Esophagus (tissue), 2 donors: ENCODE data around the gene CCDC197. TPM values are rescaled to one million over a fixed set of nuclear protein-coding genes. Genes with fewer than 3 reads are reported as not detected.

Experiments
- H3K27ac ChIP-seq, 2 donors: one replicate each; pipeline ENCODE4 v1.5.1; 2013; ENCODE audit warnings: low read depth in 2 of 2, mild to moderate bottlenecking in 2 of 2, inconsistent platforms in 1 of 2, low read length in 1 of 2, moderate library complexity in 1 of 2
- H3K27me3 ChIP-seq, 2 donors: one replicate each; pipeline ENCODE4 v1.6.1; 2013; ENCODE audit warnings: low read length in 2 of 2, control low read depth in 1 of 2, mild to moderate bottlenecking in 1 of 2; ENCODE audit not compliant: insufficient read depth in 2 of 2, control insufficient read depth in 1 of 2
- H3K36me3 ChIP-seq, 2 donors: one replicate each; pipeline ENCODE4 v1.6.1; 2013; ENCODE audit warnings: low read length in 1 of 2; ENCODE audit not compliant: control insufficient read depth in 2 of 2, insufficient read depth in 2 of 2
- H3K4me1 ChIP-seq, 2 donors: one replicate each; pipeline ENCODE4 v1.6.1; 2013; ENCODE audit warnings: low read length in 1 of 2; ENCODE audit not compliant: control insufficient read depth in 2 of 2, insufficient read depth in 2 of 2
- H3K4me3 ChIP-seq, 2 donors: one replicate each; pipeline ENCODE4 v1.5.1; 2013; ENCODE audit warnings: low read length in 2 of 2, mild to moderate bottlenecking in 2 of 2, low read depth in 1 of 2, moderate library complexity in 1 of 2
- H3K9me3 ChIP-seq, 2 donors: one replicate each; pipeline ENCODE4 v1.6.1; 2013; ENCODE audit warnings: mild to moderate bottlenecking in 2 of 2, low read depth in 1 of 2, low read length in 1 of 2, moderate library complexity in 1 of 2; ENCODE audit not compliant: control insufficient read depth in 2 of 2, insufficient read depth in 1 of 2
- WGBS, 2 donors: extraction: QIAGEN DNeasy Blood & Tissue Kit; methylation state at CpG; one replicate each; pipeline ENCODE4 v1.1.7; 2013; 5-methylcytosine and 5-hydroxymethylcytosine counted together
- polyA plus RNA-seq, 2 donors: library from polyadenylated mRNA; stranded (reverse); fragments of 200-250 nt; gene quantifications; one replicate each; pipeline ENCODE4 v1.2.3, GENCODE V29; 2013
- donor health status: healthy with polysubstance abuse.
- donor health status: Bipolar disorder and iron deficiency.

Gene CCDC197
- polyA plus RNA-seq, 2 donors = not detected

DNA sequence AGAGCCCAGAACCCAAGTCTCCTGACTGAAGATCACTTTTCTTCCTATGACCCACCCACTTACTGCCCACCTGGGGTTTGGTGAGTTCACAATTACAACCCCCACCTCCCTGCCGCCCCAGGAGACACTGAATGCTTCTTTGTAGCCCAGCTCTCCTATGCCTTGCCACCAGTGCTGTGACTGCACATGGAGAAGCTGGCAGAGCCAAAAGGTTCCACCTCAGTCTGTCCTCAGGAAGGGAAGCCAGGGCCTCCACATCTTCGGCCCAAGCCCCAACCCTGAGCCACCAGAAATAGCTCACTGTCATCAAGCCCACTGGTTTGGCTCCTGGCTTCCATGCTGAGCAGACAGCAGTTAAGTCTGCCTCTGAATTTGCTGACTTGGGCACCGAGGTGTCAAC lies 54.7 kb downstream of the CCDC197 start:
- no peaks in the 10 kb centered on the region for H3K9me3 ChIP-seq
- no peaks in the 10 kb centered on the region for H3K4me1 ChIP-seq
- H3K27me3 ChIP-seq = no peaks in the 10 kb centered on the region
- no peak overlapping the region for H3K27ac ChIP-seq
- H3K4me3 ChIP-seq = no peak overlapping the region
- 81 to 83% methylated on average over 3 of the region's 3 CpGs for WGBS, 2 donors
- H3K36me3 ChIP-seq = peaks cover 41 to 56% of the 10 kb centered on the region in 2 donors

DNA sequence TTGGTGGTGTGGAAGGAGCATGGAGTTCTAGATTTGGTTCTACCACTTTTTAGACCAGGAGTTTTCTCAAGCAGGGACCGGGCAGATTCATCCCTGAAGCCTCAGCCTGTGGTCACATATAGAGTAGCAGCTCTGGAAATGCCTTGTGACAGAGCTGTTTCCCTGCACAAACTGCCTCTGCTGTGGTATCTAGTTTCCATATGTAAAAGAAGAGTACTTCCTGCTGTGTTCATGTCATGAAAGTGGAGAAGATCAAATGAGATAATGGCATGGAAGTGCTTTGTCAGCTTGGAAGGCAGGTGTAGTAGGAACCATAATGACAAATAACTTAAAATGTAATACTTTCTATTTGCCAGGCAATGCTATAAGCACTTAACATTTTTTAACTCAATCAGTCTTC lies 55.1 kb downstream of the CCDC197 start:
- Histone ChIP-seq H3K9me3 (no peaks in the 10 kb centered on the region), H3K36me3 (peaks cover 37 to 53% of the 10 kb centered on the region in 2 donors), H3K27ac (no peak overlapping the region), H3K4me1 (no peaks in the 10 kb centered on the region), H3K27me3 (no peaks in the 10 kb centered on the region), H3K4me3 (no peak overlapping the region)
- WGBS, 2 donors = 86 to 97% methylated on average over 1 of the region's 1 CpG

DNA sequence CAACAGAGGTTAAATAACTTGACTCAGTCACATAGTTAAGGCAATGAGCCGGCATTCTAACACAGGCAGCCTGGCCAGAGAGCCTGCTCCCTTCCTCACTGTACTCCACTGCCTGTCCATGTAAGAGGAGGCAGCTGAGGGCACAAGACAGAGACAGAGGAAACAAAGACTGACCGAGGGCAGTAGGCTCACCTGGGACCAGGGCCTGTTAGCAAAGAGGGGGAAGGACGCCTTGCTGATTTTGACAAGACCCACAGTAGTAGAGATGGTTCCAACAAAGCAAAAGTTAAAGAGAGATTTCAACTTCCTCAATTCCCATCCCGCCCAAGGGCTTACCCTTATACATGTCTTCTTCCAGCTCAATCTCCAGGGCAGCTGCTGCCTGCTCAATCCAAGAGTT lies 55.6 kb downstream of the CCDC197 start:
- Histone ChIP-seq H3K4me1 (no peaks in the 10 kb centered on the region), H3K27me3 (no peaks in the 10 kb centered on the region), H3K36me3 (peaks cover 36 to 50% of the 10 kb centered on the region in 2 donors), H3K9me3 (no peaks in the 10 kb centered on the region), H3K4me3 (no peak overlapping the region), H3K27ac (no peak overlapping the region)
- WGBS, 2 donors = 91 to 93% methylated on average over 4 of the region's 4 CpGs

DNA sequence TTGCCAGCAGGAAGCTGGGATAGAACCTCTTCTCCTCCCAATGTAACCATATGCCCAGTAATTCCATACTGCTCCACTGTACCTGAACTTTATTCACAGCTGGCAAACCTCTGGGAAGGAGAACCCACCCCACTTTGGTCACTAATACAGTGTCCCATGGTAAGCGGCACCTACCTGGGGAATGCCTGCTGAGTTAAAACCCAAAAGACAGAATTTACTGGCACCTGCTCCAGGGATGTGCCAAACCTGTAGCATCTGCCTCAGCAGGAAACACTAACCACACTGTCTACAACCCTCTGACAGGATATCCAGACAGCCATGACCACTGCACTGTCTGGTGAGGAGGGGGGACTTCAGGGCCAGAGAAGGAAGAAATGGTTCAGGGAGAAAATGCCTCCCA lies 57.3 kb downstream of the CCDC197 start:
- WGBS, 2 donors = 93 to 97% methylated on average over 1 of the region's 1 CpG
- Histone ChIP-seq H3K4me3 (no peak overlapping the region), H3K27me3 (no peaks in the 10 kb centered on the region), H3K4me1 (no peaks in the 10 kb centered on the region), H3K9me3 (no peaks in the 10 kb centered on the region), H3K27ac (no peak overlapping the region), H3K36me3 (peaks cover 32 to 42% of the 10 kb centered on the region in 2 donors)

DNA sequence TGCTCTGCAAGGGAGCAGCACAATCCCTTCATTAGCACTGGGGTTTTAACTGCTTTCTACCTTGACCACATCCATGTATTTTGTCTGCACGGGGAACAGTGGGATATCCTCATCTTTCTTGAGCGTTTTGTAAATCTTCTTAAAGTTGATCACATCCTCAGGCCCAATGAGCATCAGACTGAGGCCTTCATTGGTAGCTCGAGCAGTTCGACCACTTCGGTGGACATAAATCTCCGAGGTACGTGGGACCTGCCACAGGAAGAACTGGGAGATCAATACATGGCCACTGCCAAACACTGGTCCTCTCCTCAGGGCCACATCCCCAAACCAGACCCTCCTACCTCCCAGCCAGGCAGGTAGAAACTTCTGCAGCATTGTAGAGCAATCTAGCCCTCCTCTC lies 57.8 kb downstream of the CCDC197 start:
- Histone ChIP-seq H3K36me3 (peaks cover 35 to 41% of the 10 kb centered on the region in 2 donors), H3K4me3 (no peak overlapping the region), H3K9me3 (no peaks in the 10 kb centered on the region), H3K27me3 (no peaks in the 10 kb centered on the region), H3K4me1 (no peaks in the 10 kb centered on the region), H3K27ac (no peak overlapping the region)
- WGBS, 2 donors = 92 to 95% methylated on average over 7 of the region's 7 CpGs

DNA sequence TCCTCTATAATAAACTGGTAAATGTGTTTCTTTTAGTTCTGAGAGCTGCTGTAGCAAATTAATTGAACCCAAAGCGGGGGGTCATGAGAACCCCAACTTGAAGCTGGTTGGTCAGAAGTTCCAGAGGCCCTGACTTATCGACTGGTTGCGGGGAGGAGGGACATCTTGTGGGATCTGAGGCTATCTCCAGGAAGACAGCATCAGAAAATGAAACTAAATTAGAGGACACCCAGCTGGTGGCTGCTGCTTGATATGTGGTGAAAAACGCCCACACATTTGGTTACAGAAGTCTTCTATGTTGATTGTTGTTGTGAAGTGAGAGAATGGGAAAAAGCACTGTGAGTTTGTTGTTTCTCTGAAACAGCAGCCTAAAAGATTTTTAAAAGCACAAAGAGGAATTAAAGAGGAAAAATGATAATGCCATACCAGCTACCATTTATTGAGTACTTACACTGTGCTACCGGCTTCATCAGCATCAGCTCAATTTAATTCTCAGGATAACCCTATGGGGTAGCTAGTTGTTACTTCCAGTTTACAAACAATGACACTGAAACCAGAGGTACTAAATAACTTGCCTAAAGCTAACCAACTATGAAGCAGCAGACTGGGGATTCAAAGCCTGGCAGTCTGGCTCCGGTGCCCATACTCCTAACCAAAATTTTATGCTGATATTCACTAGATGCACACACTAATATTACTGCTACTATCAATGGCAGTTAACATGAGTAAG lies 59.6 kb downstream of the CCDC197 start:
- Histone ChIP-seq H3K4me3 (no peak overlapping the region), H3K27me3 (no peaks in the 10 kb centered on the region), H3K27ac (no peak overlapping the region), H3K9me3 (no peaks in the 10 kb centered on the region), H3K36me3 (peaks cover 40 to 41% of the 10 kb centered on the region in 2 donors), H3K4me1 (no peaks in the 10 kb centered on the region)
- 79% methylated on average over 6 of the region's 6 CpGs for WGBS, 2 donors

DNA sequence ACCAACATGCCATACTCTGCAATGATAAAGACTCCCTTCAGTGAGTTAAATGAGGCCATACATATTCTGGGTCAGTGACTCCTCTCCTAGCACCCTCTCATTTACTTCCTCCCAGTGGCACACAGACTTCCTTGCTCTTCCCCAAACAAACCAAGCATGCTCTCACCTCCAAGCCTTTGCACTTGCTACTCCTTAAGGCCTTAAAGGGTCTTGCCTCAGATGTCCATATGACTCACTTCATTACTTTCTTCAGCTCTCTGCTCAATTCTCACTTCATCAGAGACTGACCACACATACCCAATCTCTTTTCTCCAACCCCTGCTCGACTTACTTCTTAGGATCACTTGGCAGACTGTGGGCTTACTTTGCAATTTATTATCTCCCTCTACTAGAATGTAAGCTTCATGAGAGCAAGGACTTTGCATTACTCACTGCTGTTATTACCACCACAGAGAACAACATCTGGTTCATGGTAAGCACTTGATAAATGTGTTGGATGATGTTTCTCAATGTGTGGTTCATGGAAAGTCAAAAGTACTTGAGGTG lies 61.1 kb downstream of the CCDC197 start:
- Histone ChIP-seq H3K4me3 (no peak overlapping the region), H3K36me3 (peaks cover 31 to 38% of the 10 kb centered on the region in 2 donors), H3K9me3 (no peaks in the 10 kb centered on the region), H3K4me1 (peaks cover 0 to 3% of the 10 kb centered on the region in 2 donors), H3K27ac (no peak overlapping the region), H3K27me3 (no peaks in the 10 kb centered on the region)
- WGBS, 2 donors = 67 to 84% methylated on average over 1 of the region's 1 CpG

Other genes starting within 250 kb of the CCDC197 start
- gene PRIMA1, start 208.8 kb upstream of the CCDC197 start, polyA plus RNA-seq = 1 to 10 TPM; 1.7 to 2.9 TPM
- not detected for gene FAM181A, start 70.0 kb upstream of the CCDC197 start, polyA plus RNA-seq
- 1 to 10 TPM; 4.5 to 4.7 TPM for gene ASB2, start 20.7 kb upstream of the CCDC197 start, polyA plus RNA-seq
- gene OTUB2, start 29.0 kb downstream of the CCDC197 start, polyA plus RNA-seq = 1 to 10 TPM; 2.3 to 3.9 TPM
- gene DDX24, start 83.9 kb downstream of the CCDC197 start, polyA plus RNA-seq = 10 to 100 TPM; 45.6 to 58.3 TPM
- 10 to 100 TPM; 11.2 to 29.8 TPM for gene IFI27L1, start 84.0 kb downstream of the CCDC197 start, polyA plus RNA-seq
- 100 to 1,000 TPM; 155 to 478 TPM for gene IFI27, start 113.4 kb downstream of the CCDC197 start, polyA plus RNA-seq
- gene IFI27L2, start 132.3 kb downstream of the CCDC197 start, polyA plus RNA-seq = 100 to 1,000 TPM in 1 of 2 donors, 10 to 100 TPM in 1; 51.4 to 112 TPM
- gene PPP4R4, start 177.0 kb downstream of the CCDC197 start, polyA plus RNA-seq = under 1 TPM; 0.08 to 0.09 TPM